ENCODE measurements around the gene NIBAN1. TPM values are rescaled to one million over a fixed set of nuclear protein-coding genes. Genes with fewer than 3 reads are reported as not detected.

The NIBAN1 gene
- total RNA-seq, 1 donor from 2014 or later: 22.8 TPM

- H3K9me3 ChIP-seq: no peaks in the 10 kb centered on the region
- H3K4me1 ChIP-seq: peaks cover 17% of the 10 kb centered on the region
- no peak overlapping the region for H3K4me3 ChIP-seq
- no peaks in the 10 kb centered on the region for H3K27me3 ChIP-seq
- DNase-seq (ENCODE audit: extremely low spot score in 2 of 2): no peak
- H3K27ac ChIP-seq: no peak overlapping the region
- TF ChIP-seq, protein P1, sequence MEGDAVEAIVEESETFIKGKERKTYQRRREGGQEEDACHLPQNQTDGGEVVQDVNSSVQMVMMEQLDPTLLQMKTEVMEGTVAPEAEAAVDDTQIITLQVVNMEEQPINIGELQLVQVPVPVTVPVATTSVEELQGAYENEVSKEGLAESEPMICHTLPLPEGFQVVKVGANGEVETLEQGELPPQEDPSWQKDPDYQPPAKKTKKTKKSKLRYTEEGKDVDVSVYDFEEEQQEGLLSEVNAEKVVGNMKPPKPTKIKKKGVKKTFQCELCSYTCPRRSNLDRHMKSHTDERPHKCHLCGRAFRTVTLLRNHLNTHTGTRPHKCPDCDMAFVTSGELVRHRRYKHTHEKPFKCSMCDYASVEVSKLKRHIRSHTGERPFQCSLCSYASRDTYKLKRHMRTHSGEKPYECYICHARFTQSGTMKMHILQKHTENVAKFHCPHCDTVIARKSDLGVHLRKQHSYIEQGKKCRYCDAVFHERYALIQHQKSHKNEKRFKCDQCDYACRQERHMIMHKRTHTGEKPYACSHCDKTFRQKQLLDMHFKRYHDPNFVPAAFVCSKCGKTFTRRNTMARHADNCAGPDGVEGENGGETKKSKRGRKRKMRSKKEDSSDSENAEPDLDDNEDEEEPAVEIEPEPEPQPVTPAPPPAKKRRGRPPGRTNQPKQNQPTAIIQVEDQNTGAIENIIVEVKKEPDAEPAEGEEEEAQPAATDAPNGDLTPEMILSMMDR (IDR thresholded peaks at IDR 0.05): no peak
- TF ChIP-seq POLR2A (IDR thresholded peaks at IDR 0.05) (no peak), POLR2AphosphoS5 (IDR thresholded peaks at IDR 0.05; ENCODE audit: insufficient read depth in 1 of 2, low read depth in 1 of 2) (no peak)
- intact Hi-C loops (cut with DNase I): no loop called here
- H3K36me3 ChIP-seq: no peaks in the 10 kb centered on the region
Measured at GRCh38 chr1:184941410-184941733, 32.9 kb downstream of the NIBAN1 start.

DNA sequence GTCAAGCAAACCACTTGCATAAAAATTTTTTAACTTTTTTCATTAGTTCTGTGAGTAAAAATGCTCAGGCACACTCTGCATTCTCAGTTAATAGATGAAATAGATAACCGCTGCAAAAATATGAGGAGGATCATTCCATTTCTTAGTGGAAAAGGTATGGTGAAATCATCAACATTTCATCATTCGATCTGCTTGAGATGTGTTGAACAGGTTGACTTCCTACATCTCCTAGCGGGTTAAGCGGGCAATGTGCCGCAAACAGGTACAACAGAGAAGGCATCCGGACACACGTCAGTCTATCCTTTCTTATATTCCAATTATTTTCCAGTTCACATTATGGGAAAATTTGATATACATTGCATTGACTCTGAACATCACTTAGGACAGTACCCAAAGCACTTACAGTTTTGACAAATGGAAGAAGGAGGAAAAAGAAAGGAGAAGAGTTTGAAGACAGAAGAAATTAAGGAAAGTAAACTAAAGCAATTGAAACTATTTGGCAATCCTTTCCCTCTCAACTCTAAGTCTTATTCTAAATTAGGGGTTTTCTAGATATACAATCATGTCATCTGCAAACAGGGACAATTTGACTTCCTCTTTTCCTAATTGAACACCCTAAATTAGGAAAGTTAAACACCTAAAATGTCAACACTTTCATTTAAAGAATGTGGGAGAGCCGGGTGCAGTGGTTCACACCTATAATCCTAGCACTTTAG is 33.5 kb downstream of the NIBAN1 start:
- Histone ChIP-seq H3K4me1 (peaks cover 17% of the 10 kb centered on the region), H3K4me3 (no peak overlapping the region), H3K9me3 (no peaks in the 10 kb centered on the region), H3K27me3 (no peaks in the 10 kb centered on the region), H3K27ac (no peak overlapping the region), H3K36me3 (no peaks in the 10 kb centered on the region)
- intact Hi-C loops (cut with DNase I): no loop called here
- TF ChIP-seq POLR2AphosphoS5 (IDR thresholded peaks at IDR 0.05; ENCODE audit: insufficient read depth in 1 of 2, low read depth in 1 of 2): no peak
- TF ChIP-seq, protein P1 (IDR thresholded peaks at IDR 0.05): no peak
- no peak for TF ChIP-seq POLR2A (IDR thresholded peaks at IDR 0.05)
- no peak for DNase-seq (ENCODE audit: extremely low spot score in 2 of 2)

GRCh38 chr1:184940226-184940625 is 34.1 kb downstream of the NIBAN1 start:
- Histone ChIP-seq H3K4me1 (peaks cover 12% of the 10 kb centered on the region), H3K4me3 (no peak overlapping the region), H3K36me3 (no peaks in the 10 kb centered on the region), H3K27me3 (no peaks in the 10 kb centered on the region), H3K9me3 (no peaks in the 10 kb centered on the region), H3K27ac (no peak overlapping the region)
- intact Hi-C loops (cut with DNase I): no loop called here
- no peak for DNase-seq (ENCODE audit: extremely low spot score in 2 of 2)
- TF ChIP-seq POLR2A (IDR thresholded peaks at IDR 0.05): no peak
- no peak for TF ChIP-seq POLR2AphosphoS5 (IDR thresholded peaks at IDR 0.05; ENCODE audit: insufficient read depth in 1 of 2, low read depth in 1 of 2)
- TF ChIP-seq, protein P1 (IDR thresholded peaks at IDR 0.05): no peak

DNA sequence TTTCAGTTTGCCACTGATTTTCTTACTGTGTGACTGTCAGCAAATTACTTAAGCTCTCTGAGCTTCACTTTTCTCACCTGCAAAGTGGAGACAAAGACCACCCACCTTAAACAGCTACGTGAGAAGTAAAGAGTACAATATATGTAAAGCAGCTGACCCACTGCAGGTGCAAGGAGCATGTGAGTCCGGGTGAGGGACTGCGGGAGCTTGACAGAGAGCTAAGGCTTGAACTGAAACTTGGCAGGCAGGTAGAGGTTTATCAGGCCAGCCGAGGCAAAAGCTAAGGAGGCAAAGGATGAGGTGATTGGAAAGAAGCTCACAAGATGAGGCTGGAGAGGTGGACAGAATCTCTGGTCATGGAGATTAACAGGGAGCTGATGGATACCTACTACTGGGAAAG is 36.6 kb downstream of the NIBAN1 start:
- H3K4me1 ChIP-seq: no peaks in the 10 kb centered on the region
- H3K4me3 ChIP-seq: no peak overlapping the region
- H3K36me3 ChIP-seq: no peaks in the 10 kb centered on the region
- H3K27ac ChIP-seq: no peak overlapping the region
- TF ChIP-seq, protein P1 (IDR thresholded peaks at IDR 0.05): no peak
- TF ChIP-seq POLR2A (IDR thresholded peaks at IDR 0.05) (no peak), POLR2AphosphoS5 (IDR thresholded peaks at IDR 0.05; ENCODE audit: insufficient read depth in 1 of 2, low read depth in 1 of 2) (no peak)
- H3K9me3 ChIP-seq: no peaks in the 10 kb centered on the region
- no peak for DNase-seq (ENCODE audit: extremely low spot score in 2 of 2)
- intact Hi-C loops (cut with DNase I): no loop called here
- no peaks in the 10 kb centered on the region for H3K27me3 ChIP-seq

DNA sequence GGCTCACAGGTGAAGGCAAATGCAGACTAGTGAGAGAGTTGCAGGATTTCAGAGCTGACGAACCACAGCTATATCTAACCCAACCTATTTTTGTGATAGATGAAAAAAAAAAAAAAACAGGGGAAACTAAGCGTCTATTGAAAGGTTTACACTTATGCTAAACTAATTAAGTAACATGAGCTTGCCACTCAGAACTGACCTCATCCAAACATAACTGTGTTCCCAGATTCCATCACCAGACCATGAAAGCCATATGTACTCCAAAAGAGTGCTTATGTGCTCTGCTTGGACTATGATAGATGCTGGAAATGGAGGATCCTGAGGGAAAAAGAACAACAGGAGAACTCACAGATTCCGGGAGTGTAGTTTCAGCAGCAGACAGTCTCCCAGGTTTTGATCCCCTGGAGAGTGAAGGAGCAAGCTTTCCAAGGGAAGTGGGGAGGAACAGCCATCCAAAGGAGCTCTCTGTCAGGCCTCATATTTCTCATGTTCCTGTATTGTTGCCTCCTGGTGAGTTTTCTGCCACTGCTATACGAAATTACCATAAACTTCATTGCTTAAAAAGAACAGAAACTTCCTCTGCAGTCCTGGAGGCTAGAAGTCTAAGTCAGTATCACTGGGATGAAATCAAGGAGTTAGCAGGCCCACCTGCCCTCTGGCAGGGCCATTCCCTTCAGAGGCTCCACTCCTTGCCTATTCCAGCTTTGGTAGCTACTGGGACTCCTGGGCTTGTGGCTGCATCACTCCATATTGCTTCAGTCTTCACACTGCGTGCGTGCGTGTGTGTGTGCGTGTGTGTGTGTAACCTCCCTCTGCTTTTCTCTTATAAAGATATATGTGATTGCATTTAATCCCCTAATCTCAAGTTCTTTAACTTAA is 38.1 kb downstream of the NIBAN1 start:
- Histone ChIP-seq H3K4me1 (no peaks in the 10 kb centered on the region), H3K4me3 (no peak overlapping the region), H3K36me3 (no peaks in the 10 kb centered on the region), H3K27ac (no peak overlapping the region), H3K27me3 (no peaks in the 10 kb centered on the region), H3K9me3 (no peaks in the 10 kb centered on the region)
- intact Hi-C loops (cut with DNase I): no loop called here
- TF ChIP-seq POLR2A (IDR thresholded peaks at IDR 0.05) (no peak), POLR2AphosphoS5 (IDR thresholded peaks at IDR 0.05; ENCODE audit: insufficient read depth in 1 of 2, low read depth in 1 of 2) (no peak)
- TF ChIP-seq, protein P1 (IDR thresholded peaks at IDR 0.05): no peak
- DNase-seq (ENCODE audit: extremely low spot score in 2 of 2): no peak

All from vagina (tissue), 2 donors.